CD4-positive, alpha-beta memory T cell (primary cell): ENCODE data around the gene GMPPA. TPM values are rescaled to one million over a fixed set of nuclear protein-coding genes. Genes with fewer than 3 reads are reported as not detected.
A peak's percentile ranks its signal among the peaks of the same experiment; 100 is the strongest.

Experiments used
- CTCF ChIA-PET: fragments of 350-600 bp; sonication (Branson Sonifier 250); formaldehyde crosslinking; loops from one replicate; lab custom pipeline; 2021; ENCODE audit warnings: inconsistent platforms; ENCODE audit not compliant: partially characterized antibody; lab: Charles Lee
- POLR2A ChIA-PET: fragments of 350-600 bp; sonication (Branson Sonifier 250); formaldehyde crosslinking; loops from one replicate; lab custom pipeline; 2021; ENCODE audit not compliant: partially characterized antibody; lab: Charles Lee
- DNase-seq, 5 donors: peaks; one replicate each; pipeline versions ENCODE4 v3.0.0 to v3.0.0-alpha.2; 2020 to 2022; ENCODE audit warnings: mixed read lengths in 1 of 5
- H3K27ac ChIP-seq: one replicate; pipeline ENCODE4 v1.7.0; 2013; ENCODE audit warnings: low read depth, low read length
- H3K27me3 ChIP-seq: 2 replicates; pipeline ENCODE4 v1.7.0; 2013; ENCODE audit warnings: mild to moderate bottlenecking, low read length, moderate library complexity; ENCODE audit not compliant: insufficient read depth
- H3K36me3 ChIP-seq: 2 replicates; pipeline ENCODE4 v1.7.0; 2013; ENCODE audit warnings: mild to moderate bottlenecking, low read length, moderate library complexity; ENCODE audit not compliant: insufficient read depth
- H3K4me1 ChIP-seq: 2 replicates; pipeline ENCODE4 v1.7.0; 2013; ENCODE audit warnings: mild to moderate bottlenecking, low read length, moderate library complexity; ENCODE audit not compliant: insufficient read depth
- H3K4me3 ChIP-seq, 2 donors: one replicate each; pipeline ENCODE4 v1.7.0; 2013; ENCODE audit warnings: low read length in 2 of 2, mild to moderate bottlenecking in 1 of 2
- H3K9me3 ChIP-seq, 2 donors: one replicate each; pipeline ENCODE4 v1.7.0; 2013; ENCODE audit warnings: low read length in 2 of 2, control low read depth in 1 of 2; ENCODE audit not compliant: control insufficient read depth in 1 of 2
- H3K27ac Mint-ChIP-seq, 7 donors: one replicate each; pipeline ENCODE4 v1.8.0; 2020 to 2021; ENCODE audit warnings: mixed read lengths in 7 of 7, mild to moderate bottlenecking in 6 of 7, inconsistent platforms in 3 of 7, moderate library complexity in 3 of 7
- H3K27me3 Mint-ChIP-seq, 2 donors: one replicate each; pipeline ENCODE4 v1.8.0; 2020 to 2021; ENCODE audit warnings: mixed read lengths in 2 of 2
- H3K36me3 Mint-ChIP-seq, 2 donors: one replicate each; pipeline ENCODE4 v1.8.0; 2020 to 2021; ENCODE audit warnings: mixed read lengths in 2 of 2, inconsistent platforms in 1 of 2, mild to moderate bottlenecking in 1 of 2
- H3K4me1 Mint-ChIP-seq, 4 donors: one replicate each; pipeline ENCODE4 v1.8.0; 2020 to 2021; ENCODE audit warnings: mixed read lengths in 4 of 4, mild to moderate bottlenecking in 1 of 4
- H3K4me3 Mint-ChIP-seq, 8 donors: one replicate each; pipeline ENCODE4 v1.8.0; 2020 to 2021; ENCODE audit warnings: mixed read lengths in 8 of 8, mild to moderate bottlenecking in 7 of 8, moderate library complexity in 6 of 8, inconsistent platforms in 3 of 8
- H3K9me3 Mint-ChIP-seq, 8 donors: one replicate each; pipeline ENCODE4 v1.8.0; 2020 to 2021; ENCODE audit warnings: mixed read lengths in 8 of 8, mild to moderate bottlenecking in 5 of 8, inconsistent platforms in 3 of 8, moderate library complexity in 1 of 8
- intact Hi-C: fragments of 100-400 bp; cut with micrococcal nuclease; formaldehyde crosslinking; loops from one replicate; pipeline ENCODE4 v1.15.1; 2023
- polyA plus RNA-seq, 2 donors: library from polyadenylated mRNA; unstranded; fragments of 300-500 nt; fragmentation: Illumina TruSeq; gene quantifications; one replicate each; pipeline ENCODE4 v1.2.3, GENCODE V29; 2021
- total RNA-seq, 2 experiments: library from RNA; stranded (reverse); gene quantifications; one replicate each; pipeline ENCODE4 v1.2.3, GENCODE V29; 2021

The GMPPA gene
- total and polyA plus RNA-seq, 4 experiments from 2014 or later, result 30.4 to 48.3 (median 38.1) TPM

- Histone ChIP-seq H3K9me3 (no peaks in the 10 kb centered on the region), H3K4me1 (peaks cover 19% of the 10 kb centered on the region), H3K4me3 (no peak overlapping the region), H3K36me3 (no peaks in the 10 kb centered on the region), H3K27me3 (peaks cover 32% of the 10 kb centered on the region), H3K27ac (no peak overlapping the region)
- no peaks in the 10 kb centered on the region for H3K36me3 Mint-ChIP-seq
- intact Hi-C loops, result no loop called here
- no peaks in the 10 kb centered on the region for H3K9me3 Mint-ChIP-seq
- H3K27me3 Mint-ChIP-seq, result peaks cover 39 to 53% of the 10 kb centered on the region in 2 donors
- DNase-seq, result no peak
- no peak overlapping the region for H3K27ac Mint-ChIP-seq
- H3K4me1 Mint-ChIP-seq, result peaks cover 3 to 11% (median 9%) of the 10 kb centered on the region in 4 donors
- CTCF ChIA-PET, result interaction anchor here (1.2 kb wide), 1 partner anchor 35 kb away, joined by 3 read pairs; no protein-coding TSS in a partner anchor
- H3K4me3 Mint-ChIP-seq, result no peak overlapping the region
- POLR2A ChIA-PET, result no interaction called here
These were observed 6.1 kb upstream of the GMPPA start for GRCh38 chr2:219492575-219492974.

- Mint-ChIP-seq H3K27me3 (peaks cover 40 to 51% of the 10 kb centered on the region in 2 donors), H3K36me3 (no peaks in the 10 kb centered on the region), H3K9me3 (no peaks in the 10 kb centered on the region), H3K4me3 (no peak overlapping the region), H3K4me1 (peaks cover 4 to 14% (median 12%) of the 10 kb centered on the region in 4 donors), H3K27ac (no peak overlapping the region)
- POLR2A ChIA-PET, result no interaction called here
- CTCF ChIA-PET, result interaction anchor here (8.2 kb wide), 1 partner anchor 36 kb away, joined by 160 read pairs; no protein-coding TSS in a partner anchor
- peaks cover 24% of the 10 kb centered on the region for H3K4me1 ChIP-seq
- no peak for DNase-seq
- no peak overlapping the region for H3K4me3 ChIP-seq
- no peaks in the 10 kb centered on the region for H3K36me3 ChIP-seq
- no peak overlapping the region for H3K27ac ChIP-seq
- H3K9me3 ChIP-seq, result no peaks in the 10 kb centered on the region
- intact Hi-C loops, result no loop called here
- peaks cover 33% of the 10 kb centered on the region for H3K27me3 ChIP-seq
These were observed 5.6 kb upstream of the GMPPA start for GRCh38 chr2:219493086-219493485.

- Mint-ChIP-seq H3K36me3 (peaks cover 0 to 7% of the 10 kb centered on the region in 2 donors), H3K27ac (no peak overlapping the region), H3K4me1 (peaks cover 18 to 34% (median 29%) of the 10 kb centered on the region in 4 donors), H3K9me3 (no peaks in the 10 kb centered on the region), H3K27me3 (peaks cover 40 to 54% of the 10 kb centered on the region in 2 donors), H3K4me3 (no peak overlapping the region)
- intact Hi-C loops, result loop anchor here (1.0 to 5.0 kb wide), 2 partner anchors 35 to 147 kb away; no protein-coding TSS in a partner anchor
- H3K4me1 ChIP-seq, result peaks cover 36% of the 10 kb centered on the region
- H3K36me3 ChIP-seq, result no peaks in the 10 kb centered on the region
- POLR2A ChIA-PET, result interaction anchor here (1.1 kb wide), 1 partner anchor 35 kb away, joined by 3 read pairs; no protein-coding TSS in a partner anchor
- H3K27me3 ChIP-seq, result peaks cover 33% of the 10 kb centered on the region
- H3K27ac ChIP-seq, result no peak overlapping the region
- H3K4me3 ChIP-seq, result no peak overlapping the region
- no peaks in the 10 kb centered on the region for H3K9me3 ChIP-seq
- CTCF ChIA-PET, result interaction anchor here (0.7 to 8.2 kb wide), 24 partner anchors 9 to 1287 kb away, joined by 3 to 160 read pairs (median 3); no protein-coding TSS in a partner anchor
- DNase-seq, result no peak
These were observed 3.6 kb upstream of the GMPPA start for GRCh38 chr2:219494952-219495530.

GRCh38 chr2:219495531-219496122 lies 3.1 kb upstream of the GMPPA start:
- Histone ChIP-seq H3K27me3 (peaks cover 33% of the 10 kb centered on the region), H3K27ac (no peak overlapping the region), H3K36me3 (no peaks in the 10 kb centered on the region), H3K4me1 (peaks cover 37% of the 10 kb centered on the region), H3K4me3 (no peak overlapping the region), H3K9me3 (no peaks in the 10 kb centered on the region)
- POLR2A ChIA-PET, result interaction anchor here (1.1 to 1.4 kb wide), 2 partner anchors 32 to 34 kb away, joined by 3 read pairs; no protein-coding TSS in a partner anchor
- intact Hi-C loops, result loop anchor here (1.0 to 5.0 kb wide), 2 partner anchors 35 to 147 kb away; no protein-coding TSS in a partner anchor
- peaks cover 39 to 53% of the 10 kb centered on the region in 2 donors for H3K27me3 Mint-ChIP-seq
- peak; percentile 8 to 48 (median 41) for DNase-seq
- H3K9me3 Mint-ChIP-seq, result no peaks in the 10 kb centered on the region
- peaks cover 21 to 39% (median 31%) of the 10 kb centered on the region in 4 donors for H3K4me1 Mint-ChIP-seq
- CTCF ChIA-PET, result interaction anchor here (0.7 to 8.2 kb wide), 21 partner anchors 9 to 1287 kb away, joined by 3 to 160 read pairs (median 4); partner anchors contain the start of gene ASIC4
- peaks cover 0 to 7% of the 10 kb centered on the region in 2 donors for H3K36me3 Mint-ChIP-seq
- H3K27ac Mint-ChIP-seq, result no peak overlapping the region
- H3K4me3 Mint-ChIP-seq, result no peak overlapping the region

- peak overlapping the region in 6 of 8 donors; percentile 35 to 92 (median 57) for H3K4me3 Mint-ChIP-seq
- Histone ChIP-seq H3K27me3 (peaks cover 33% of the 10 kb centered on the region), H3K27ac (no peak overlapping the region), H3K4me3 (peak overlapping the region in 1 of 2 donors; percentile 14), H3K4me1 (peaks cover 37% of the 10 kb centered on the region), H3K36me3 (no peaks in the 10 kb centered on the region), H3K9me3 (no peaks in the 10 kb centered on the region)
- H3K36me3 Mint-ChIP-seq, result peaks cover 0 to 7% of the 10 kb centered on the region in 2 donors
- H3K4me1 Mint-ChIP-seq, result peaks cover 22 to 39% (median 31%) of the 10 kb centered on the region in 4 donors
- peak in 1 of 5 donors; percentile 38 for DNase-seq
- H3K27ac Mint-ChIP-seq, result peak overlapping the region in 2 of 7 donors; percentile 4 to 70
- intact Hi-C loops, result loop anchor here (5.0 kb wide), 1 partner anchor 146 kb away; no protein-coding TSS in a partner anchor
- ChIA-PET POLR2A (interaction anchor here (1.0 to 3.0 kb wide), 4 partner anchors 31 to 108 kb away, joined by 3 to 27 read pairs (median 4); partner anchors contain the start of genes CHPF and TMEM198), CTCF (interaction anchor here (0.9 to 8.2 kb wide), 15 partner anchors 10 to 108 kb away, joined by 3 to 160 read pairs (median 6); partner anchors contain the start of genes ASIC4 and STK11IP)
- H3K27me3 Mint-ChIP-seq, result peaks cover 38 to 49% of the 10 kb centered on the region in 2 donors
- no peaks in the 10 kb centered on the region for H3K9me3 Mint-ChIP-seq
These were observed 2.4 kb upstream of the GMPPA start for GRCh38 chr2:219496247-219496824.

- DNase-seq, result no peak
- peak overlapping the region; percentile 74 to 100 (median 99) for H3K4me3 Mint-ChIP-seq
- H3K4me1 ChIP-seq, result peaks cover 37% of the 10 kb centered on the region
- H3K36me3 ChIP-seq, result no peaks in the 10 kb centered on the region
- H3K36me3 Mint-ChIP-seq, result peaks cover 0 to 11% of the 10 kb centered on the region in 2 donors
- CTCF ChIA-PET, result interaction anchor here (0.9 to 8.2 kb wide), 7 partner anchors 10 to 108 kb away, joined by 4 to 160 read pairs (median 7); partner anchors contain the start of gene STK11IP
- no peaks in the 10 kb centered on the region for H3K9me3 Mint-ChIP-seq
- H3K4me3 ChIP-seq, result peak overlapping the region in 1 of 2 donors; percentile 14
- H3K9me3 ChIP-seq, result no peaks in the 10 kb centered on the region
- POLR2A ChIA-PET, result interaction anchor here (1.0 to 3.0 kb wide), 5 partner anchors 31 to 108 kb away, joined by 3 to 27 read pairs (median 5); partner anchors contain the start of genes CHPF, STK11IP and TMEM198
- no peak overlapping the region for H3K27ac ChIP-seq
- peaks cover 22 to 39% (median 31%) of the 10 kb centered on the region in 4 donors for H3K4me1 Mint-ChIP-seq
- intact Hi-C loops, result loop anchor here (5.0 kb wide), 1 partner anchor 145 kb away; no protein-coding TSS in a partner anchor
- H3K27me3 Mint-ChIP-seq, result peaks cover 38 to 44% of the 10 kb centered on the region in 2 donors
- H3K27ac Mint-ChIP-seq, result peak overlapping the region in 1 of 7 donors; percentile 4
- H3K27me3 ChIP-seq, result peaks cover 33% of the 10 kb centered on the region
These were observed 1.7 kb upstream of the GMPPA start for GRCh38 chr2:219496825-219497494.
